Pons (tissue), 1 donor: Measurements from ENCODE around the gene TSPAN33.
"Not testable (repeated sequence)": the region's sequence is repeated elsewhere in the genome, so short reads cannot be mapped to it uniquely, and the experiment has no call there.

Source experiments
- DNase-seq: peaks from one replicate; pipeline ENCODE4 v3.0.0-alpha.2; 2016; ENCODE audit warnings: low spot score

Gene TSPAN33

GRCh38 chr7:129144095-129144833 is at the start of gene TSPAN33:
TSS of gene TSPAN33 (plus strand) at chr7:129144707. CDS start at chr7:129144981, 274 bp downstream.
- DNase-seq = peak; percentile 77

GRCh38 chr7:129095258-129095657 is 49.2 kb upstream of the TSPAN33 start:
- no peak for DNase-seq

- DNase-seq = no peak
Observed at GRCh38 chr7:129098409-129099084, 46.0 kb upstream of the TSPAN33 start.

- no peak for DNase-seq
Observed at GRCh38 chr7:129100827-129101166, 43.7 kb upstream of the TSPAN33 start.

GRCh38 chr7:129101746-129102145 is 42.8 kb upstream of the TSPAN33 start:
- DNase-seq = no peak

- no peak for DNase-seq
Observed at GRCh38 chr7:129103561-129104324, 40.8 kb upstream of the TSPAN33 start.

- no peak for DNase-seq
Observed at GRCh38 chr7:129108581-129108980, 35.9 kb upstream of the TSPAN33 start.

- peak; percentile 52 for DNase-seq
Observed at GRCh38 chr7:129110258-129110981, 34.1 kb upstream of the TSPAN33 start.

- DNase-seq = no peak
Observed at GRCh38 chr7:129110982-129111376, 33.5 kb upstream of the TSPAN33 start.

- no peak for DNase-seq
Observed at GRCh38 chr7:129115676-129116075, 28.8 kb upstream of the TSPAN33 start.

- DNase-seq = no peak
Observed at GRCh38 chr7:129118182-129118581, 26.3 kb upstream of the TSPAN33 start.

GRCh38 chr7:129118976-129119375 is 25.5 kb upstream of the TSPAN33 start:
- no peak for DNase-seq

- not testable (repeated sequence) for DNase-seq
Observed at GRCh38 chr7:129121501-129122077, 22.9 kb upstream of the TSPAN33 start.

- DNase-seq = no peak
Observed at GRCh38 chr7:129122078-129122750, 22.3 kb upstream of the TSPAN33 start.

GRCh38 chr7:129122751-129123509 is 21.6 kb upstream of the TSPAN33 start:
- peak; percentile 28 for DNase-seq

- no peak for DNase-seq
Observed at GRCh38 chr7:129123510-129123857, 21.0 kb upstream of the TSPAN33 start.

GRCh38 chr7:129126314-129126713 is 18.2 kb upstream of the TSPAN33 start:
- no peak for DNase-seq

GRCh38 chr7:129127154-129127553 is 17.4 kb upstream of the TSPAN33 start:
- no peak for DNase-seq

- DNase-seq = no peak
Observed at GRCh38 chr7:129127601-129128000, 16.9 kb upstream of the TSPAN33 start.

- DNase-seq = peak; percentile 60
Observed at GRCh38 chr7:129134356-129134987, 10.0 kb upstream of the TSPAN33 start.
